OCI-M2 (cell line): Measurements from ENCODE around the gene CLEC12A.
"Not testable (repeated sequence)": the region's sequence is repeated elsewhere in the genome, so short reads cannot be mapped to it uniquely, and the experiment has no call there.

ENCODE experiments used
- DNase-seq: peaks from one replicate; lab custom pipeline; 2025; ENCODE audit not compliant: unreplicated experiment; lab: John Stamatoyannopoulos, UW

CLEC12A gene

DNA sequence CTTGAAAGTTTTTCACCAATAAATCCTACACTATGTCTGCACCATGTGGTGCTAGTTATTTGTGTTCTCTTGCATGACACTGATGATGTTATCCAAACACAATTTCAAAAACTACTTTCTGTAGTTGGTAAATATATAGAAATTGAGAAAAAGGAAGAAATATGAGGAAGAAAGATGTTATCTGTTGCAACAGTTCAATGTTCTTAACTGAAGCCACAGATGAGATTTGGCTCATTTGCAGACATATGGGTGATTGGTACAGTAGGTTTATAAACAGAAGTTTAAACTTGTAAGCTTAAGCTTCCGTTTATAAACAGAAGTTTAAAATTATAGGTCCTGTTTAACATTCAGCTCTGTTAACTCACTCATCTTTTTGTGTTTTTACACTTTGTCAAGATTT is at the start of gene CLEC12A:
Gene CLEC12A, plus strand, starts transcription at position 229 of the 400 bp plus-strand sequence. CDS start 188 bp downstream, outside the sequence.
- no peak for DNase-seq

DNA sequence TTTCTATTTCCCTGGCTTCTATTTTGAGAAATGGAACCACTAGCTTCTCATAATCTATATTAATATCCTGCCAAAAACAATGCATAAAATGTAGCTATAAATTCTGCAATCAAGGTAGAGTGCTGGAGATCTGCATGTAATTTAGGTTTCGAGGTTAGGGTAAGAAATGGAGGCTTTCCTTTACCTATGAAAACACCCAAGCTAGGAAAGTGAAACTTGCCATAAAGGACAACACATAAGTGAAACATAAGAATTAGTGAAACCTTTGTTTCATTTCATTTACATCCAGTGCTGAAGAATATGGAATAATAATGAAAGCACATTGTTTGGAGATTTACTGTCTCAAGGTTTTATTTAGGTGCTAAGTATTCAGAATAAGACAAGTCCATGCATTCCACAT is 48.8 kb upstream of the CLEC12A start:
- DNase-seq = no peak

- DNase-seq = no peak
Observed at GRCh38 chr12:9925705-9926393, 45.4 kb upstream of the CLEC12A start.

GRCh38 chr12:9926876-9927275 is 44.3 kb upstream of the CLEC12A start:
- DNase-seq = no peak

GRCh38 chr12:9928607-9929006 is 42.6 kb upstream of the CLEC12A start:
- no peak for DNase-seq

GRCh38 chr12:9931245-9931644 is 40.0 kb upstream of the CLEC12A start:
- DNase-seq = no peak

DNA sequence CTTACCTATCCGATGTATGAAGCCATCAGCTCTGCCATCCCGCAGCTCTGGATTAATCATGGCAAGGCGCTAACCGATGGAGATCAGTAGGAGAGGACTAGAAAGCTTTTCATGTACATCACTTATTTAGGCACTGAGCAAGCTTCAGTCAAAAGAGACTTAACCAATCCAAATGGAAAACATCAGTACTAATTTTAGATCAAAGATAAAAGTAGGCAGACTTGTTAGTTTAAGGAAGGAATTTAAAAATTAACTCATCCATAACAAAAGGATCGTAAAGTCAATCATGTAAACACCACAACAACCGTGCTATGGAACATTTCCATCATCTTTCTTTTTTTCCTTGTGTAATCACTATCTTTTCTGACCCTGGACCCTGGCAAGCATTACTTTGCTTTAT is 38.9 kb upstream of the CLEC12A start, which contains the start of gene CLEC2A:
Gene CLEC2A, minus strand, starts transcription at position 101 of the 400 bp plus-strand sequence. Its CDS starts 41 bp downstream, at position 60.
- no peak for DNase-seq

- DNase-seq = no peak
Observed at GRCh38 chr12:9933958-9934357, 37.3 kb upstream of the CLEC12A start.

DNA sequence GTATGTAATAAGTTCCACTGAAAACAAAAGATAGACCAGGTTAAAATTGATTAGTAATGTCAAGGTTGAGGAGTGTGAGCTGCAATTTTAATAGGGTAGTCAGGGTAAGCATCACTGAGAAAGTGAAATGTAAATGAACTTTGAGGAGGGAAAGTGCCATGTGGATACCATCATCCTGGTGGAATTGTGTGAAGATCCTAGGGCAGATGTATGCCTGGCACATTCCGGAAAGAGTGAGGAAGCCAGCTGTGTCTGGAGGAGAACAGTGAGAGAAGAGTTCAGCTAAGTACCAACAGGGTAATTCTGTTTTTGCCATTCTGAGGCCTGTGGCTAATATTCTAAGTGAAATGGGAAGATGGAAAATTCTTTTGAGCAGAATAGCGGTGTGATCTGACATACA is 36.2 kb upstream of the CLEC12A start:
- DNase-seq = no peak

DNA sequence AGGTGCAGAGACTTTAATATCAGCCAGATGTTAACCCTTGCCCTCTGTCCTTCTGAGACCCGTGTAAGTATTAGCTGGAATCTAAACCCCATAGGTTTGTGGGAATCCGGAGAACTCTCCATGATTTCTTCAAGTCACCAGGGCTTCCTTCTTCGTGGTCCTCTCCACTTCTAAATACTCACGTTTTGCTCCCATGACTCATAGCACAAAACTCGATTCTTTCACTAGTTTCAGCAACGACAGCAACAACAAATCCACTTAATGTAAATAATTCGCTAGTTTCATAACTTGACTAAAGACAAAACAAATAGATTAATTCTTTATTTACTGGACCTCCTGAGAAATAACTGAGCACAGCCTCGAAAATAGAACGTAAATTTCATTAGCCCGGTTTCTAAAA is 34.6 kb upstream of the CLEC12A start:
- DNase-seq = no peak

DNA sequence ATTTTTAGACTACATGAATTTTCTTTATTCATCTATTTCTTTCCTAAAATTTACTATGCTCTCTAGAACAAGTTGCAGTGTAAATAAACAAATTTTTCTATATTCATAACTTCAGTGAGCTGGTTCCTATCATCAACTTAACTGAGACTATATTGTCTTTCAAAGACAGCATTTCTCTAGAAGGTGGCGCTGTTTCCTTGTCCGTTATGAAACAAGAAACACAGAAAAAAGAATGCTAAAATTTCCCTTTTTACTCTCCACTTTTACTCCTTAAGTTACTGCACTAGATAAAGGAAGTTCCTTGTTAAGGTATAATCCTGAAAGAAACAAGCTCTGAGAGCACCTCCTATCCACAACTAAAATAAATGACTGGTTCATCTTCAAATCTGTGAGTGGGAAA is 30.8 kb upstream of the CLEC12A start:
- no peak for DNase-seq

DNA sequence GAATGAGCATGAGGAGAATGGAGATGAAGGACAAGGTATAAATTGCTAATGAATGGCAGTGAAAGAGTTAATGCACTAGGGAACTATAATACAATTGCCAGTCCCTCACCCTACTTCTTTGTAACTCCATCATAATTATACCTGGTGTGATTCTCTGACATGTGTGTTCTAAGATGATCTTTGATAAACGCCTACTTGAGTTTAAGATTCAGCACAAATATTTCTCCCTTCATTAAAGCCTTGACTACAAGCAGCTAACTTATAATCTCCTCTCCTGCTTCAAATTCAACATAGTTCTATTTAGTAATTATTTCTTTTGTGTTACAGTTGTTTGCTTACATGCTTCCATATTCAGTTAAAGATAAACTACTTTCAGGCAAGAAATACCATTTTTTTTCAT is 29.4 kb upstream of the CLEC12A start:
- no peak for DNase-seq

- no peak for DNase-seq
Observed at GRCh38 chr12:9943240-9943639, 28.0 kb upstream of the CLEC12A start.

DNA sequence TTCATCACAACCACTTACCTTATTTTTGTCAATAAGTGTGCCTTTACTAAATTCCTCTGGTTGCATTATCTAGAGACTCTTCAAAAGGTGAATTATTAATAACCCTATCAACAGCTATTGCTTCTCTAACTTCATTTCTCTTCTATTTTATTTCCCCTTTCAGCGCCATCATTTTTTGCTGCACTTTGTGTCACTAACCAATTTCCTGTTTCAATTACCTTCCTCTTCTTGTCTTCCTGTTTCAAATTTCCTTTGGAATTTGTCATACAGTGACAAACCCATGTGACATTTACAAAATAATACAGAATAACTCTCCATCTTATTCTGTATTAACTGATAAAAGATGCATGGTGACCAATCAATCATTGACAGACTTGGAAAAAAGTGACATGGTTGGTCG is 26.8 kb upstream of the CLEC12A start:
- DNase-seq = no peak

GRCh38 chr12:9947674-9948073 is 23.5 kb upstream of the CLEC12A start:
- DNase-seq = no peak

DNA sequence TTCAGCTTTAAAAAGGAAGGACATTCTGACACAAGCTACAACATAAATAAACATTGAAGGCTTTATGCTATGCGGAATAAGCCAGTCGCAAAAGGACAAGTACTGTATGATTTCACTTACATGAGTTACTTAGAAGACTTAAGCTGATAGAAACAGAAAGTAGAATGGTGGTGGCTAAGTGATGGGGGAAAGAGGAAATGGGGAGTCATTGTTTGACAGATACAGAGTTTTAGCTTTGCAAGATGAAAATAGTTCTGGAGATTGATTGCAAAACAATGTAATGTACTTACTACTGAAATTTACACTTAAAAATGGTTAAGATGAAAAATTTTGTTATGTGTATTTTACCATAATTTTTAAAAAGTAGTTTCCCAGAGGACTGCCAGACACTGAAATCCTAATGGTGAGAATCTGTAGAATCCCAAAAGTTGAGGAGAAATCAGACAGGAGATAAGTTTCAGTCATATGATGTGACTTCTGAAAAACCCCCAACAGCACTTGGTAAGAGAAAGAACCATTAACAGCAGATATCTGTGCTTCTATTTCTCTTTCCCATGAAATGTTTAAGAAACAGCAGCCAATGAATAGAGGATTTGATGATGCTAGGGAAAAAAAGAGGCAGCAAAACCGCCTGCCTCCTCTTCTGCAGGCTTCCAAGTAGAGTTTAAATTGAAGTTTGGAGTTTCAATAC is 22.5 kb upstream of the CLEC12A start:
- no peak for DNase-seq

- no peak for DNase-seq
Observed at GRCh38 chr12:9951026-9951675, 20.1 kb upstream of the CLEC12A start.

GRCh38 chr12:9952954-9953729 is 18.1 kb upstream of the CLEC12A start:
- DNase-seq = not testable (repeated sequence)

DNA sequence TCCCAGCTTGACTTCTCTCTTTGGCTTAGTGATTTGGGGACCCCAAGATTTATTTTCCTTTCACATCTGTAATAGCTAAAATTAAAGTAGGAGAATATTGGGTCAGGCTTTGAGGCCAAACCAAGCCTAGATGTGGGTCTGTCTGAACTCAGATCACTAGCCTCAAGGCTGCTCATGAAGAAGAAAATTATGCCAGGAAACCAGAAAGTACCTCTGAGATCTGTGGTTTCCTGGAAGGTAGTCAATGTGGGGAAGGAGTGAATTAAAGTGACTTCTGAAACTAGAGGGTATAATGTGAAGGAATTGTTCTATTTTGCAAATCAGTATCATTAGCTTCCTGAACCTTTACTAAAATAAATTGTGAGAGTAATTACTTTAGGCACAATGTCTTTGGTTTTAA is 13.4 kb upstream of the CLEC12A start:
- no peak for DNase-seq

GRCh38 chr12:9960590-9960989 is 10.6 kb upstream of the CLEC12A start:
- DNase-seq = no peak

DNA sequence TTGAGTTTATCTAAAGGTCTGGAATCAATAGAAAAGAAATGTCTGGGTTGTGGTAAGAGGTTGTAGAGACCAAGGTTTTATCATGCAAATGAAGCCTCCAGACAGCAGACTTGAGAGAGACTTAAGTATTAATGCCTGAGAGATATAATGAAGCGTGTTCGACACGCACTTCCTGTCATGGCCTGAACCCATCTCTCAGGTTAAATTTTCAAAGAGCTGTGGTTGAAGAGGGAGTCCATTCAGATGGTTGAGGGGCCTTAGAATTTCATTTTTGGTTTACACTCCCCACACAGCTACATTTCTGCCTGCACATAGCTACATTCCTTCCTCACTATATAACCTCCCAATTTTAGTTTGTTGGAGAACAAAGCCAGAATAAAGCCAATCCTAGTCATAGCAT is 10.1 kb upstream of the CLEC12A start:
- no peak for DNase-seq
